ENCODE measurements around the gene RHOT1.
"Not testable (repeated sequence)": the region's sequence is repeated elsewhere in the genome, so short reads cannot be mapped to it uniquely, and the experiment has no call there.

Gene RHOT1

DNA sequence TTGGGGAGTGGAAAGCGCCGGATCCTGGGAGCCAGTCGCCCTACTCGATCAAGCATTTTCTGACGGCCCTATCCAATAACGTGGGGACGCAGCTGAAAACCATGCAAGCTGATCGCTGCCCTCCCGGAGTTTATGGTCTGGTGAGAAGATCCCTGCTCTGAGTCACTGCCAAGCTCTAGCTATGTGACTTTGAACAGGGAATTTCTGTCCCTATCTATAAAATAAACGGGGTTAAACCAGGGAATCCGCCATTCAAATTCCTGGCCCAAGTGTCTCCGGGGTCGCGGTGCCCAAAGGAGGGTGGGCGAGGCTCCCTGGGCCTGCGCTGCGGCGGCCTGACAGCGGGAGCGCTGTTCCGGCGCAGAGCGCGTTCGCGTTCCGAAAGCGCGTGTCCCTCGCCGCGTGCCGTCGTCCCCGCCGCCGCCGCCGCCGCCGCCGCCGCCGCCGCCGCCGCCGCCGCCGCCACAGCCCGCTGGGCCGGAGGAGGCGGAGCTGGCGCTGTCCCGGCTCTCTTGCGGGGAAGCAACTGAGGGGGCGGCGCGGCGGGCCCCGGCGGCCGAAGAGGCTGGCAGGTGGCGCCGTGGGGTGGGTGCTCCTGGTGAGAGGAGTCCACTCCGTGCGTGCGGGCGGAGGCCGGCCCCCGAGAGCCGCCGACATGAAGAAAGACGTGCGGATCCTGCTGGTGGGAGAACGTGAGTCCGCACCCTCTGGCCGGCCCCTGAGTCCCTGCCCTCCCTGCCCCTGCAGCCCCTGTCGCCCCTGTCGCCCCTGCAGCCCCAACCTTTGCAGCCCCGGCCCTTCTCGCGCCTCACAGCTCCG, at the start of gene RHOT1:
Gene RHOT1, plus strand, starts transcription at position 465 of the 819 bp plus-strand sequence. Its CDS starts 191 bp downstream, at position 656.
- DNase-seq: peak; percentile 79

DNA sequence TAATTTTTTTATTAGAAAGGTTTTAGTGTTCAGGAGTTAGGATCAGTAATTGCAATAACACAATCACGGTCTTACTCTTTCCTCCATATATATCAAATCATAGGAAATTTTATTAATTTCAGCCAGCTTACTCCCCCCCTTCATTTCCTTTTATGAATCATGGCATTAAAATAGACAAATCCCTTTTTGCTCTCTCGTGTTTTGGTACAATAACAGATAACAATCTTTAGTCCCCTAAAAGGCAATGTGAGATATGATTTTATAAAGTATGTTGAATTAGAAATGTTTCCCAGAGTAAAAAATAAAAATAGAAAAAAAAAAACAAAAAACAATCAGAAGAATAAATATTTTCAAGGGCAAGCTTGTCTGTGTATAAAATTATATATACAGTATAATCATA, 42.6 kb upstream of the RHOT1 start:
- no peak for DNase-seq

DNA sequence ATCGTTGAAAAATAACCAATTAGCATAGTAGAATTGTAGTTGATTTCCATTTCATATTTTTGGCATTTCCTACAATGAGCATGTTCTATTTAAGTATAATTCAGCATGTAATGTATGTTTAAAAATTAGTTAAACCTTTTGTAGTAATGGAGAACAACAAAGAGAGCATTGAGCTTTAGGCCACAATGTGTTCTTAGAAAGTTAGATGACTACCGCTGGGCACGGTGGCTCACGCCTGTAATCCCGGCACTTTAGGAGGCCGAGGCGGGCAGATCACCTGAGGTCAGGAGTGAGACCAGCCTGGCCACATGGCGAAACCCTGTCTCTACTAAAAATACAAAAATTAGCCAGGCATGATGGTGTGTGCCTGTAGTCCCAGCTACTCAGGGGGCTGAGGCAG, 42.0 kb upstream of the RHOT1 start:
- not testable (repeated sequence) for DNase-seq

DNA sequence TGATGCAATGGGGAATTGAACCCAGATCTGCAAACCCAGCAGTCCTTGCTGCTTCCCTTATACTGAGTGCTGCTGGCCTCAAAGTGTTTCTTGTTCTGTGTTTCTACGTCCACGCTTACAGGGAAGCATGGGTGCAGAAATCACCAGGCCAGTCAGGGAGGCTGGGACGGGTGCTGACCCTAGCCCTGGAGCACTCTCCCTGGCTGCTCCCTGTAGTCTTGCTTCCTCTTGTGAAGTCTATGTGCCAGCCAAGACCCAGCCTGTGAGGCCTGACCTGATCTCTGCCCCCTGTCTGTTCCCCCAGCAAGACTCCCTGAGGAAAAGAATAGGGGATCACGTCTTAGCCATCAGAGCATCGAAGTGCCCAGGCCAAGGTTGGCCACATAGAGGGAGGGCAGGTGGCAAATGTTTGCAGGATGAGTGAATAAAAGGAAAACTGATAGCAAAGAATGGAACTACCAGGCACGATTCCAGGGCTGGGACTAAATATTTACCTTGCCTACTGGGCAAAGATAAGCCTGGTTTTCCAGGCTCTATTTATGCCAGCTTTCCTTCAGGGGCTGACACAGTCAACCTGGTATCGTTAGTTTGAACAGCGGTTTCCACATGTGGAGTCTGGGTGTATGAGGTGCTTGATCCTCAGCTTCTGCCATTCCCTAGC, 41.2 kb upstream of the RHOT1 start:
- no peak for DNase-seq

DNA sequence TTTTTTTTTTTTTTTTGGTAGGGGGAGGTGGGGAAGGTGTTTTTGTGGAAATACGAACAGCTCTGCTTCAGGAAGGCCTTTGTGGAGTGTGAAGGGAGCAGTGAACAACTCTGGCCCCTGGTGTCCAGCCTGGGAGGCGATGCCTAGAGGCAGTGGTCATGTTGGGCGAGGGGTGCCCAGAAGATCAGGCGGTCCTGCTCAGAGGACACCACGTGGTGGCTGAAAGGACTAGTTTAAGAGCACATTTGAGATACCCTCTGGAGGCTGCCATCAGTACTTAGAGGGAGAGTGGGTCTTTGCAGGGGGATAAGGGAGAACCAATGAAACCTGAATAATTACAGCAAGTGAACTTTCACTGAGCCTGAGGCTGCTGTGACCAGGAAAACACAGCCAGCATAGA, 40.1 kb upstream of the RHOT1 start:
- no peak for DNase-seq

DNA sequence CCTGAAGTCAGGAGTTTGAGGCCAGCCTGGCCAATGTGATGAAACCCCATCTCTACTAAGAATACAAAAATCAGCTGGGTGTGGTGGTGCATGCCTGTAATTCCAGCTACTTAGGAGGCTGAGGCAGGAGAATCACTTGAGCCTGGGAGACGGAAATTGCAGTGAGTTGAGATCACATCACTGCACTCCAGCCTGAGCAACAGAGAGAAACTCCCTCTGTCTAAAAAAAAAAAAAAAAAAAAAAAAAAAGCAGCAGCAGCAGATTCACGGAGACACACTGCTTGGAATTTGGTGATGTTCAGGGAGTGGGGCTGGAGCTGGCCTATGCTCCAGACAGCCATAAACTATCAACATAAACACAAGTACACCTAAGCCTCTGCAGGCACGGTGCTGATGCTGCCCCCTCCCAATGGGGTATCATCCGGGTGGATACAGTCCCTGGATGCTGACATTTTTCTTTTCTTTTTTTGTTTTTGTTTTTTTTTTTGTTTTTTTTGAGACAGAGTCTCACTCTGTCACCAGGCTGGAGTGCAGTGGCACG, 39.6 kb upstream of the RHOT1 start:
- no peak for DNase-seq

DNA sequence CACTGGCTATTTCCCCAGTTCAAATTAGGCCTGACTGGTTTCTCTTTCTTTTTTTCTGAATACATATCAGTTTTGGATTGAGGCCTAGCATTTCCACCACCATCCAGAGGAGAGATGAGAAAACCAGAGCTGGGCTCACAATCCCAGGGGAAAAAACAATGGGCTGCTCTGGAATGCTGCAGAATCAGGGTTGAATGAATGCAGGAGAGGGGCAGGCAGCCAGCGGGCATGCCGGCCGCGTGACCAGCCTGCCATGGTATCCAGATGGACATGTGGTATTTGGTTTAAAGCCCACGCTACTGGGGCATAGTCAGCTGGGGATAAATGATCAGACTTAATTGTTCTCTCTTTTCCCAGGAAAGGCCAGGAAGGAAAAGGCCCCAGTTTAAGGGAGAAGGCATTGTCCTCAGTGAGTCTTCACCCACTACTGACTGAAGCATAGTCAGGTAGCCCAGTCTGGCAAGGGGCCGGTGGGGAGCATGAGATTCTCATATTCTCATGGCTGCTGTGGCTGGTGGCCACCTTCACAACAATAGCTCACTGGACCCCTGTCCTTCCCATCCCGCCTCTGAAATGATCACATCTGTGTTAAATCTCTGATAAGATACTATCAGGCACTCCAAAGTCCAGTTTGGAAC, 38.7 kb upstream of the RHOT1 start:
- no peak for DNase-seq

DNA sequence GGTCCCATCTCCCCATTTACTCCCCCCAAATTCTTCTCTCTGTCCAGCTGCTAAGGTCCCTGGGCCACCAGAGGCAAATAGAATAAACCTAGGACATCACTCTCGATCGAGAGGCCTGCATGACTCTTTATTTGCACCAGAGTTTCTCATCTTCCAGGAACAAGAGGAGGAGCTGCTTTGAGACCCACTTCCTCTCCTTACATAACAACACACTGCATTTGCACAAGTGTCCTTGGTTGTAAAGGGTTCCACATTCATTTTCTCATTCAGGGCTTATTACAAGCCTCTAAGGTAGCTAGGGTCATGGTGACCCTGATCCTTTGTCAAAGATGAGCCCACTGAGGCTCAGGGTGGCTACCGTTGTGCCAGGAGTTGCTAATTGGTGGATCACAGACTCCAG, 38.1 kb upstream of the RHOT1 start:
- DNase-seq: no peak

DNA sequence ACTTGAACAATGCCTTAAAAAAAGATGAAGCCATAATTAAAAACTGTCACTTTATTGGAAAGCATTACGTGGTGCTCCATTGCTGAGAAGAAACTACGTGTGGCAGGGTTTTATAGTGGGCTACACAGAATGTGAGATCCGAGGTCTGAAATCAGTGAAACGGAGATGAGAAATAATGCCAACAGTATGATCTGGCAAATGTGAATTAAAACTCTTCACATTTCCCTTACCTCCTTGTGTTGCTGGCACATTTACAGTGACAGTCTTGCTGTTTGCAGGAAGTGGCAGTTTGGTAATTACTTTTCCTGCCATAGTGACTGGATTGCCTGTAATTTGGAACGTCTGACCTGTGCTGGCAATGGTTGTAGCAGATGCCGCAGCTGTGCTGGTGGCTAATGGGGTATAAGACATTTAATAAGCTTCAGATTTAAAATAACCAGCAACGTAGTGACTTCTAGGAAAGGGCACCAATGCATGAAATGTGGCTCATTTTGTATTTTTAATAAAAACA, 35.8 kb upstream of the RHOT1 start:
- DNase-seq: not testable (repeated sequence)

DNA sequence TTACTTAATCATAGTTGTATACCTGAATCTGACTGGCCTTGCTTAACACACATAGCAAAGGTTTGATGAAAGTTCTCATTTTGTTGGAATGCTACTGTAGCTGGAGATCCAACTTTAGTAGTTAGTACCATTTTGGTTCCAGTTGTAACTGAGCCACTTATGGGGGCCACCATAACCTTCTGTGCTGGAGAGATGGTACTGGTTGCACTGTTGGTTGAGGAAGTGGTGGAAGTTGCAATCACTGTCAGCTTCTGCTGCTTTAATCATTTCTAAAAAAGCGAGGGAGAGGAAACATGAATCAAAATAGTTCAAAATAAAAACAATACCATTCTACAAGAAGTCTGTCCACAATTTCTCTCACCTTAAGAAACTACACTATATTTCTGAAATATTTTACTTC, 35.1 kb upstream of the RHOT1 start:
- DNase-seq: not testable (repeated sequence)

DNA sequence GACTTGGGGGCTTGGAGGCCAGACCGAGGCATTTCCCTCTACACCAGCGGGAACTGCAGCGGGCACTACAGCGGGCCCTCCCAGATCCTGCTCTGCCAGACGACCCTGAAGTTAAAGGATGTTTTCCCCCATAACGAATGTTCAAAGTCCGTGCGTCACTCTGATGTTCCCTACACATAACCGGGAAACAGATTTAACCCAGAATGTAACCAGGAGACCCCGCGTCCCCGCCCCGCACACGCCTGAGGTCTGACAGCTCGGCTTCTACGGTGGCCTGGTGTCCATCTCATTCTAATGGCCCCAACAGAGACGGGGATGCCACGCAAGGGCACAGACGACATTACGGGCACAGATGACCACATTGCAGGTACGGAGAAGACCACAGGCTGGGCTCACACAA, 31.7 kb upstream of the RHOT1 start:
- DNase-seq: no peak

DNA sequence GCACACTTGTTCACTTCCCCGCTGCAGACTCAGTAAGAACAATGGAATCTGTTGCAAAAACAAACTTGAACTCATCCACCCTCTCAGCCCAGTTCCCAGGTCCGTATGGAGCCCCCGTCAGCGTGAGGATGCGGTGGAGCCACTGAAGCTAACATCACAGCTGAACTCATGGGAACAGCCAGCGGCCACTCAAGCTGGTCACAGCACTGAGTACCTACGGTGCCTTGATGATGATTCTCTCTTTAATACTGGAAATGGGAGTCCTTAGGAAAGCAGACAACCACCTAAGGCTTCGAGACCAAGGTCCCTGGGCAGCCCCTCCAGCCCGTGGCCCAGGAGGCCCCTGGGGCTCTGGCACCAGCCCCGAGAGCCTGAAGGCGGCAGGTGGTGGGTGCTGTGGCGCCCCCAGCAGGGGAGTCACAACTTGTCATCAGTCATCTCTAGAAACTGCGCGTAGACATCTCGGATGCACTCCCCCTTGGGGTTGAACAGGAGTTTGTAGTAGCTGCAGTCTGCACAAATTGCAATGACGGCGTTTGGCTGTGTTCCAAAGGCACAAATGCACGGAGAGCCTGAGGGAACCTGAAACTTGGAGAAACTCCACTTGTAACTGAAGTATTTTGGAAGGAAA, 31.0 kb upstream of the RHOT1 start:
- DNase-seq: peak; percentile 16

DNA sequence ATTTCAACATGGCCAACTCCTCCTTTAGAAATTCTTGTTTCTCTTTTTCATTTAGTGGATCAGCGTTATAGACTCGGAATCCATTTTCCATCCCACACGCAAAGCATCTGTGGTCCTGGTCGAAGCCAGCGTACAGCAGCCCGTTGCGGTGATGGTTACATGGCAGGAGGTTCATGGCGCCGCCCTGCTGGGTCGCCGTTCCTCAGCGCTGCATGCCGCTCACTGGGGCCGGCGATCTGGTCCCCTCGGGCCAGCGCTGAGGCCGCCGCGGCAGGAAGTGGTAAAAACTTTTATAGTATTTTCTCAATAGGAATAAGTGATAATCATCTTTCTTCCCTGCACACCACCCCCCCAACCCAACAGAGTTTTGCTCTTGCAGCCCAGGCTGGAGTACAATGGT, 29.9 kb upstream of the RHOT1 start:
- DNase-seq: no peak

DNA sequence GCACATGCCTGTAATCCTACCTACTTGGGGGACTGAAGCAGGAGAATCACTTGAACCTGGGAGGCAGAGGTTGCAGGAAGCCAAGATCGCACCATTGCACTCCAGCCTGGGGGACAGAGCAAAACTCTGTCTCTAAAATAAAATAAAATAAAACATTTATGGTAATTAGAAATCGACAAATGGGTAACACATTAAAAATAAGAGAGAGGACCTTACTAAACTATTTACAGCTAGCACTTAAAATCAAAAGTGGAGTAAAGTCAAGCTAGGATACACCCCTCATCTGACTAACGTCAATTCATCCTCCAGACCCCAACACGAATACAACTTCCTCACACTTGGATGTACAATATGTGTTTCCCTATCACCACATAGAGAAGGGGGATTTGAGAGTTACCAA, 27.8 kb upstream of the RHOT1 start:
- no peak for DNase-seq

DNA sequence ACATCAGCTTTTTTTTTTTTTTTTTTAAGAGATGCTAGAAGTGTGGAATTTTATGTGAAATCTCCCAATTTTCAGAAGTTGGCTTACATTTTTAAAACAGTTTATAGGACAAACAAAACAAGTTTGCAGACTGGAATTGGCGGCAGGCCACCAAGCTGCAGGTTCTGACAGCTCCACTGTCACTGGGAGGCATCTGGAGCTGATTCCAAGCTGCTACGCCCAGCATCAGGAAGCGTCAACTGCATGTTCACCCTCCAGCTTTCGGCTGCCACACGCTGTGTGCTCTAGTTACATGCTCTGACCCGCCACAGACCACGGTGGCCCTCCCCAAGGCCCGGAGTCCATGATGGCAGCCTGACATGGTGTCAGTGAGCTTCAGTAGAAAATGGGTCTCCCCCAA, 26.8 kb upstream of the RHOT1 start:
- not testable (repeated sequence) for DNase-seq

DNA sequence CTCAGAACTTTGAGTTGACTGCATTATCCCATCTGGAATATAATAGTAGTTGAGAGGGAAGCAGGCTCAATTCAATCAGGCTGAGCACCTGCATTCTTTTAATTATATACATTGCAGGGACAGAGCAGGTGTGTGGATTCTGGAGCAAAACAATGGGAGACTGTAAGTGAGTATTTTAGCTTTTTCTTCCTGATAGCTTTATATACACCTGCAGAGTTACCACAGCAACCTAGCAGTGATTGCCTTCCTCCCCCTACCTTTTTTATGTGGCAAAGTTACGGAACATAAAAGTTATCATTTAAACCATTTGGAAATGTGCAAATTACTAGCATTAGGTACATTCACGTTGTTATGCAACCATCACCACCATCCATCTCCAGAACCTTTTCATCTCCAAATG, 25.4 kb upstream of the RHOT1 start:
- DNase-seq: no peak

DNA sequence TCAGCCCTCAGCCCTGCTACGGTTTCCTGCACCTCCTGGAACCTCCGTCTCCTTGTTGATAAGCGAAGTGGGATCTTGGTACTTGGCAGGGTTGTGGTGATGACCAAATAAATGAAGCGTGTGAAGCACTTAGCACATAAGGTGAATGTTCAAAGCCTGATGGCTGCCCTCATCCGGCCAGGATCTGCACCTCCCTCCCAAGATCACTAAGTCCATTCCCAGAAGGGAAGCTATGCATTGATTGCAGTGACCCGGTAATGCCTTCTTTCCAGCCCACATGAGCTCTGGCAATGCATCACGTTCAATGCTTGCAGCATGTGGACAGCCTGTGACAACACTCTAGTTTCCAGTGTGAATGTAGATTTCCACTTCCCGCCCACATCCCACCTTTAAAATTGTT, 24.9 kb upstream of the RHOT1 start:
- no peak for DNase-seq

DNA sequence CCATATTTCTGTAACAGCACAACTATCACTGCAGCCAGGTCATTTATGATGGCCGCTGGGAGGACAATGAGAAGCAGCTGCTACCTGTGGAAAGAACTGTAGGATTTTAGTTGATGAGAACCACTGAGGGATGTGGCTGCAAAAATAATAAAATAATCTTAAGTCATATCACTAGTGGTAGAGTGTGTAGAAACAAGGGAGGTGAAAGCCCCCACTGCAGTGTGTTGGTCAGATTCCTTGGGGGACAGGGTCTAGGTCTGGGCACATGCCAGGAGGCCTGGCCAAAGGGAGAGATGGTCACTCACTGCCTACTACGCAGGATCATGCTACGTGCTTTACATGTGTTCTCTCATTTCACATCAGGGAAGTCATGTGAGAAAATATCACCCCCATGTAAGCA, 24.2 kb upstream of the RHOT1 start:
- DNase-seq: not testable (repeated sequence)

DNA sequence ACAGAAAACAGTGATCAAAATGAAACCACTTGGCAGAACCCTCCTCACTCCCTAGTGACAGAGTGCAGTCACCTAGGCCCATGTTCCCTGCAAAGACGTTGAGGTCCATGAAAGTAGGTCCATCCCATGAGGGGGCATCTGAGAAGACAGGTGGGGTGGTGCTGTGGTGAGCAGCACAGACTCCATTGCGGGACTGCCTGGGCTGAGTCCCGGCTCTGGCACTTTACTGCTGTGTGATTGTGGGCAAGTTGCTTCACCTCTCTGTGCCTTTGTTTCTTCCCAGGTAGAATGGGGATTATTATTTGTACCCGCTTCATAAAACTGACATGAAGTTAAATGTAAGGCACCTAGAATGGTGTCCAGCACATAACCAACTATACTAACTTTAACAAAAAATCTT, 23.5 kb upstream of the RHOT1 start:
- no peak for DNase-seq

DNA sequence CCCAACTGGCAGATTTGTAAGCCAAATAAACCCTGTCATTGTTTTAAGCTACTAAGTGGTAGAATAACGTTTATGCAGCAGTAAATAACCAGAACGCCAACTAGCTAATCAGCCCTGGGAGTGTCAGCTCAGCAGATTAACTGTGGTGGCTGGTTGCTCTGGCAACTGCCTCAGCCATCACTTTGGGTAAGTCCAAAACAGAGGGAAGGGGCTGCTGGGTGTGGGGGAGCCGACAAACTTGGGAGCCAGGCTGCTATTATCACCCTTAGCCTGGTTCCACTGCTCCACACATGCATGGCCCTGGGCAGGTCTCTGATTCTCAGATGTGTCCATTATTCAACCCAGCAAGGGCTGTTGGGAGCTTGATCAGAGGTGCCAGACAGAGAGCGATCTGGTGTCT, 22.2 kb upstream of the RHOT1 start:
- DNase-seq: no peak

DNA sequence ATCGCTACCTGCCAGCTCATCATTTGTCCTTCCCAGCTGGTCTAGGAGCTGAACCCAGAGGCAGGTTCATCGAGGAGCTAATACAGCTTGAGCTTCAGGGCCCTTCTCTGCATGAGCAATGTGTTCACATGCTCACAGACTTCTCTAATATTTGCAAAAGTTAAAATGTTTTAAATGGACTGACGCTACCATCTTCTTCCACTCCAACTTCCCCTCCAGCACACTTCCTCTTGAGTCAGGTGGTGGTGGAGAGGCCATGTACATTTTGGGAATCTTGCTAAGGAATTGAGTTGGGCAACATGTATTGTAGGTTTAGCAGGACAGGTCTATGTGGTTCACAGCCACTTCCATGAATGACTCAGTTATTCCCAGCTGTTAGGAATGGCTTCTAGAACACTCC, 21.6 kb upstream of the RHOT1 start:
- no peak for DNase-seq

DNA sequence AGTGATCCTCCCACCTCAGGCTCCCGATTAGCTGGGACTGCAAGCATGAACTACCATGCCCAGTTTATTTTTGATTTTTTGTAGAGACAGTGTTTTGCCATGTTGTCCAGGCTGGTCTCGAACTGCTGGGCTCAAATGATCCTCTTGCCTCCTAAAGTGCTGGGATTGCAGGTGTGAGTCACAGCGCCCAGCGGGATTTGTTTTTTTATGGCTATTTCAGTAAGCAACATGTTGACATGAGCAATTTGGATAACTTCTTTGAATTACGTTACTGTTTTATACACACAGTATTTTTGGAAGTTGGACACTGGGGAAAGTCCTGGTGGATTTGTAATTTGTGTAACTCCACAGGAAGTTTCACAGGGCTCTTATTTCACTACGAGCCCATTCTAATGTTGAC, 18.5 kb upstream of the RHOT1 start:
- DNase-seq: no peak

Measured in activated naive CD4-positive, alpha-beta T cell treated with Interleukin-2 at 50 U/mL for 16 hours (primary cell).